Tibial nerve (tissue), 4 donors: ENCODE results near the gene ADAMTS10. TPM values are rescaled to one million over a fixed set of nuclear protein-coding genes. Genes with fewer than 3 reads are reported as not detected.
A peak's percentile ranks its signal among the peaks of the same experiment; 100 is the strongest.

Experiments
- DNase-seq, 2 donors: peaks; one replicate each; pipeline ENCODE4 v3.0.0-alpha.2; 2019; ENCODE audit warnings: low spot score in 2 of 2
- H3K27ac ChIP-seq, 4 donors: fragments of 200-600 bp; sonication (generic) in 3 of 4; one replicate each; pipeline ENCODE4 v1.5.1; 2017 to 2019; ENCODE audit warnings: mild to moderate bottlenecking in 1 of 4
- H3K27me3 ChIP-seq, 2 donors: fragments of 200-600 bp; sonication (generic) in 1 of 2; one replicate each; pipeline versions ENCODE4 v1.5.1 to v1.6.0; 2017 to 2019
- H3K36me3 ChIP-seq, 3 donors: fragments of 200-600 bp; sonication (generic); one replicate each; pipeline ENCODE4 v1.5.1; 2018 to 2019
- H3K4me1 ChIP-seq, 4 donors: fragments of 200-600 bp; sonication (generic) in 3 of 4; one replicate each; pipeline ENCODE4 v1.5.1; 2017 to 2019
- H3K4me3 ChIP-seq, 4 donors: fragments of 200-600 bp; sonication (generic) in 3 of 4; one replicate each; pipeline ENCODE4 v1.5.1; 2017 to 2019; ENCODE audit warnings: mild to moderate bottlenecking in 1 of 4, moderate library complexity in 1 of 4
- H3K9me3 ChIP-seq, 4 donors: fragments of 200-600 bp; sonication (generic) in 3 of 4; one replicate each; pipeline ENCODE4 v1.5.1; 2017 to 2019
- EP300 ChIP-seq, 2 donors: sonication (generic); formaldehyde crosslinking; IDR thresholded peaks; one replicate each; pipeline ENCODE4 v1.6.1; 2017; ENCODE audit warnings: antibody characterized with exemption in 2 of 2, mild to moderate bottlenecking in 1 of 2
- POLR2A ChIP-seq, 2 donors: fragments of 450-650 bp; IDR thresholded peaks; one replicate each; pipeline ENCODE4 v1.6.1; 2017; ENCODE audit warnings: antibody characterized with exemption in 2 of 2, mild to moderate bottlenecking in 2 of 2, moderate library complexity in 2 of 2
- WGBS, 2 donors: methylation state at CpG; one replicate each; pipeline ENCODE4 v1.1.5; 2018; 5-methylcytosine and 5-hydroxymethylcytosine counted together
- total RNA-seq, 4 donors: library from RNA; depleted of rRNA; stranded (reverse); fragments of >200 nt; gene quantifications; one replicate each; pipeline ENCODE4 v1.1.0, GENCODE V29; 2016
- TF ChIP-seq, protein P1 (sequence below), 5 experiments: fragments of 200-600 bp in 3 of 5; fragments of 450-650 bp in 2 of 5; sonication (generic) in 3 of 5; IDR thresholded peaks; one replicate each; pipeline ENCODE4 v1.5.1; 2016 to 2019; ENCODE audit warnings: antibody characterized with exemption in 5 of 5, mild to moderate bottlenecking in 3 of 5, moderate library complexity in 2 of 5

The ADAMTS10 gene
- total RNA-seq, 4 donors from 2014 or later, result 37.3 to 140 (median 66.6) TPM

GRCh38 chr19:8611877-8612806 is 1.6 kb upstream of the ADAMTS10 start:
- H3K4me1 ChIP-seq, result peaks cover 0 to 37% (median 10%) of the 10 kb centered on the region in 4 donors
- WGBS, 2 donors, result 38 to 40% methylated on average over 12 of the region's 12 CpGs
- no peaks in the 10 kb centered on the region for H3K9me3 ChIP-seq
- peak in 1 of 2 donors; percentile 28 for DNase-seq
- TF ChIP-seq, protein P1, sequence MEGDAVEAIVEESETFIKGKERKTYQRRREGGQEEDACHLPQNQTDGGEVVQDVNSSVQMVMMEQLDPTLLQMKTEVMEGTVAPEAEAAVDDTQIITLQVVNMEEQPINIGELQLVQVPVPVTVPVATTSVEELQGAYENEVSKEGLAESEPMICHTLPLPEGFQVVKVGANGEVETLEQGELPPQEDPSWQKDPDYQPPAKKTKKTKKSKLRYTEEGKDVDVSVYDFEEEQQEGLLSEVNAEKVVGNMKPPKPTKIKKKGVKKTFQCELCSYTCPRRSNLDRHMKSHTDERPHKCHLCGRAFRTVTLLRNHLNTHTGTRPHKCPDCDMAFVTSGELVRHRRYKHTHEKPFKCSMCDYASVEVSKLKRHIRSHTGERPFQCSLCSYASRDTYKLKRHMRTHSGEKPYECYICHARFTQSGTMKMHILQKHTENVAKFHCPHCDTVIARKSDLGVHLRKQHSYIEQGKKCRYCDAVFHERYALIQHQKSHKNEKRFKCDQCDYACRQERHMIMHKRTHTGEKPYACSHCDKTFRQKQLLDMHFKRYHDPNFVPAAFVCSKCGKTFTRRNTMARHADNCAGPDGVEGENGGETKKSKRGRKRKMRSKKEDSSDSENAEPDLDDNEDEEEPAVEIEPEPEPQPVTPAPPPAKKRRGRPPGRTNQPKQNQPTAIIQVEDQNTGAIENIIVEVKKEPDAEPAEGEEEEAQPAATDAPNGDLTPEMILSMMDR (IDR thresholded peaks at IDR 0.05), result no peak
- H3K27ac ChIP-seq, result peak overlapping the region in 2 of 4 donors; percentile 71 to 77
- no peaks in the 10 kb centered on the region for H3K36me3 ChIP-seq
- H3K27me3 ChIP-seq, result no peaks in the 10 kb centered on the region
- no peak overlapping the region for H3K4me3 ChIP-seq

DNA sequence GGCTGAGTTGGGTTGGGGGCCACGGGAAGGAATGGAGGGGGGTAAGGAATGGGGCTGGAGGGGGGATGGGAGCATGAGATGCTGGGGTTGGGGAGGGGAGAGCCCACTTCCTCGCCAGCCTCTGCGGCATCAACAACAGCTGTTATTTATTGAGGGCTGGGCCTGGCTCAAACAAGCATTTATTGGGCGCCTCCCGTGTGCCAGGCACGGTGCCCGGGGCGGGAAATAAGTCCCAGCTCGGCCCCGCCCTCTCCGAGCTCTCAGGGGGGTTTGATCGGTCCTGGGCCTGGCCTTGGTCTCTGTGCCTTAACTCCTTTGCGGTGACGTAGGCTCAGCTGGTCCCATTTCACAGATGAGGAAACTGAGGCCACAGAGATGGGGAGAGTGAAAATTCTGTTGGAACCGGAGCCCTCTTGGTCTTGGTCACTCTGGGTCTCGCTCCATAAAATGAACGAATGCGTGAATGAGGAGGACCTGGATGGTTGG is 919 bp upstream of the ADAMTS10 start:
- Histone ChIP-seq H3K4me3 (no peak overlapping the region), H3K27ac (peak overlapping the region in 2 of 4 donors; percentile 71 to 77), H3K36me3 (no peaks in the 10 kb centered on the region), H3K27me3 (no peaks in the 10 kb centered on the region), H3K9me3 (no peaks in the 10 kb centered on the region), H3K4me1 (peaks cover 0 to 42% (median 10%) of the 10 kb centered on the region in 4 donors)
- WGBS, 2 donors, result 32 to 39% methylated on average over 18 of the region's 18 CpGs
- TF ChIP-seq POLR2A (IDR thresholded peaks at IDR 0.05) (no peak), EP300 (IDR thresholded peaks at IDR 0.05) (peak in 1 of 2 donors; percentile 60)
- TF ChIP-seq, protein P1 (IDR thresholded peaks at IDR 0.05), result no peak
- no peak for DNase-seq

GRCh38 chr19:8610936-8611300 is 403 bp upstream of the ADAMTS10 start:
- Histone ChIP-seq H3K36me3 (peaks cover 0 to 3% (median 0%) of the 10 kb centered on the region in 3 donors), H3K27me3 (no peaks in the 10 kb centered on the region), H3K4me3 (peak overlapping the region in 3 of 4 donors; percentile 50 to 62 (median 56)), H3K27ac (peak overlapping the region; percentile 43 to 84 (median 76)), H3K4me1 (peaks cover 0 to 42% (median 10%) of the 10 kb centered on the region in 4 donors), H3K9me3 (no peaks in the 10 kb centered on the region)
- TF ChIP-seq EP300 (IDR thresholded peaks at IDR 0.05) (no peak), POLR2A (IDR thresholded peaks at IDR 0.05) (no peak)
- TF ChIP-seq, protein P1 (IDR thresholded peaks at IDR 0.05), result no peak
- DNase-seq, result no peak
- WGBS, 2 donors, result 0 to 25% methylated on average over 2 to 3 of the region's 9 CpGs

DNA sequence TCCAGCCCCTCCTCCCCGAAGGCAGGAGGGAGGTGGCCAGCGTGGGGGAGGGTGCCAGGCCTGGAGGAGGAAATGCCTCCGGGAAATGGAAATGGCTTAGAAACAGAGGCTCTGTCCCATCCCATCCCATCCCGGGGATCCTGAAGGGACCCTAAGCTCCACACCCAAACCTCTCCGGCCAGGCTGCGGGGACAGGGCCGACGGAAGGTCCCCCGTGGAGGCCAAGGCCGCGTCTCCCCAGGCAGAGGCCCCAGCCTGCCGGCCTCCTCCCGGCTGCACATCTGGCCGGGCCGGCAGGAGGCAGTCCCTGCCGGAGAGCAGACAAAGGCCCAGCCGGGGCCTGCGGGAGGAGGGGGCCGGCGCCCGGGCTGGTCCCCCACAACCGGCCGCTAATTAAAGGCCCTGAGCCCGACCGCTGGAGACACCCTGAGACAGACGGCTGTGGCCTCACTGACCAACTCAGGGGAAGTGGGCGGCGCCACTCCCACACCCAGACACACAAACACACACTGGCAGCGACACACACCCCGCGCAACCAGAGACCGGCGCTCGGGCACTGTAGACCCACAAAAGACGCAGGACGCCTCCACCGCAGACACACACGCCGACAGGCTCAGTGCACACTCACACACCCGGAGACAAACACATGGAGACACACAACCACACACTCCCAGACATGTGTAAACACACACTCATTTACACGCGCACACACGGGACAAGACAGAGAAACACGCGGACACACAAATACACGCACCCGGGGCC is 1.1 kb downstream of the ADAMTS10 start:
- H3K9me3 ChIP-seq, result peaks cover 0 to 9% (median 0%) of the 10 kb centered on the region in 4 donors
- H3K4me1 ChIP-seq, result peaks cover 0 to 42% (median 10%) of the 10 kb centered on the region in 4 donors
- H3K4me3 ChIP-seq, result peak overlapping the region; percentile 50 to 77 (median 59)
- WGBS, 2 donors, result 1 to 6% methylated on average over 18 to 40 of the region's 47 CpGs
- H3K27me3 ChIP-seq, result no peaks in the 10 kb centered on the region
- TF ChIP-seq, protein P1 (IDR thresholded peaks at IDR 0.05), result peak in 4 of 5 experiments; percentile 10 to 27 (median 19)
- TF ChIP-seq POLR2A (IDR thresholded peaks at IDR 0.05) (no peak), EP300 (IDR thresholded peaks at IDR 0.05) (peak in 1 of 2 donors; percentile 11)
- peaks cover 0 to 18% (median 0%) of the 10 kb centered on the region in 3 donors for H3K36me3 ChIP-seq
- peak in 1 of 2 donors; percentile 35 for DNase-seq
- peak overlapping the region; percentile 21 to 84 (median 68) for H3K27ac ChIP-seq
